ENCODE results near the gene CELF4.

The CELF4 gene

DNA sequence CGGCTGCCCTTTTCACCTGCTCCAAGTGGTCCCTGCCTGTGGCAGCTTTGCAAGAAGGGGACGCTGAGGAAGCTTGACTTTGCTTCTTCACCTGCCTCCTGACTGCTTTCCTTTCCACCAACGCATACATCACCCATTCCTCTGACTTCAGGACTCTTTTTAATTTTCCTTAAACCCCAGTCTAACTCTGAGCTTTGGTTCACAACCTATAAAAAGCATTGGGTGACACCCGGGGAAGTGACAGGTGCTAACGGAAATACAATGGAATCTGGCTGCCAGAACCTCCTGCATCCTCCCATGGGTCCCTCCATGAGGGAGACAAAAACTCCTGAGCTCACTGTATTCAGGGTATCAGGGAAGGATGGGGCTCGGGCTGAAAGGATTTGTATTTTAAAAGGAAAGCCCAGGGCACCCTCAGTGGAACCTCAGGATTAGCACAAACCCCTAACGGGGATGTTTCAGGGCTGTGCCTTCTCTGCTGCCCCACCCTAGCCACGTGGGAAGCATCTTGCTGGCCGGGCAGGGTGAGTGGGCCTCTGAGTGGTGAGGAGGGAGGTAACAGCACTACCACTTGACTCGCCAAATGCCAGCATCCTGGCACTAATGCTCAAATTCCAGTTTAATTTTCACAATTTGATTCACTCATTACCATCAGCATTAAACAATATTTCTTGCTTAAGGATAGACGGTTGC lies 284.8 kb downstream of the CELF4 start:
- DNase-seq (ENCODE audit: low read depth) = no peak

DNA sequence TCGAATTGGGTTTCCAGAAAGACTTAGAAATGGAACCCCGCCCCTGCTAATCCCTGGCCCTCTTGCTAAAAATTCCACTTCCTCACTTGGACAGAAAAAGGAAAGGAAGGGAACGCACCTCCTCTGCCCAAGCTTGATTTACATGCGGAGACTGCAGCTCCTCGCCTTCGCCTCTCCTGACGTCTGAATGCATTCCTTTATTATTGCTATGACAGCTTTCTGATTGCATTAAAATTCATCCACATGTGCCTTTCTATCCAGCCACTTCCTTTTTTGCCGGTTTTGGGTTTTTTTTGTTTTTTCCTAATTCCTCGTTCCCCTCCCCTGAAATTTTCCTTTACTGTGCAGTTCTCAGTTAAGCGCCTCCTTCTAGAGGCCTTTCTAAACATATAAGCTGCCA lies 287.8 kb downstream of the CELF4 start:
- no peak for DNase-seq (ENCODE audit: low read depth)

DNA sequence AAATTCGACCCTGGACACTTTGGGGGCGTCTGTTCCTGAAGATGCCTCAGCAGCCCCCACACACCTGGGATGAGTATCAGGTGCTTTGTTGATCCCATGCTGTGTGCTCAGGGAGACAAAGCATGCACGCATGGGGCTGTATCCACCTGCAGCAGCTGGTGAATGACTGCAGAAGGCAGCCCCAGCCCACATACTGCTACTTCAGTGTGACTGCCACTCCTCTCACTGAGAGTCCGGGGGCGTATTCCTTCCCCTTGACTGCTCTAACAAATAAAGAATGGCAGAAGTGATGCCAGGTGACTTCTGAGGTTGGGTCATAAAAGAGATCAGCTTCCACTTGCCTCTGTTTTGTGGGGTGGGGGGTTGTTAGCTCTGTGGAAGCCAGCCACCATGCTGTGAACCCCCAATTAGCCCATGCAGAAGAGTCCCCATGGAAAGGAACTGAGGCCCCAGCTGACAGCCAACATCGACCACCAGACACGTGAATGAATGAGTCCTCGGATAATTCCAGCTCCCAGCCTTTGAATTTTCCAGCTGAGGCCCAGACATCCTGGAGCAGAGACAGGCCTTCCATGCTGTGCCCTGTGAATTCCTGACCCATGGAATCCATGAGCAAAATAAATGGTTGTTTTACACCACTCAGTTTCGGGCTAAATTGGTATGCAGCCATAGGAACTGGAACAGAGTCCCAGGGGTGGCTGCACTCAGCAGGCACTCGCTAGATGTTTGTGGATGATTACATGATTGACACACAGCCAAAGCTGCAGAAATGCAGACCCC lies 289.3 kb downstream of the CELF4 start:
- no peak for DNase-seq (ENCODE audit: low read depth)

DNA sequence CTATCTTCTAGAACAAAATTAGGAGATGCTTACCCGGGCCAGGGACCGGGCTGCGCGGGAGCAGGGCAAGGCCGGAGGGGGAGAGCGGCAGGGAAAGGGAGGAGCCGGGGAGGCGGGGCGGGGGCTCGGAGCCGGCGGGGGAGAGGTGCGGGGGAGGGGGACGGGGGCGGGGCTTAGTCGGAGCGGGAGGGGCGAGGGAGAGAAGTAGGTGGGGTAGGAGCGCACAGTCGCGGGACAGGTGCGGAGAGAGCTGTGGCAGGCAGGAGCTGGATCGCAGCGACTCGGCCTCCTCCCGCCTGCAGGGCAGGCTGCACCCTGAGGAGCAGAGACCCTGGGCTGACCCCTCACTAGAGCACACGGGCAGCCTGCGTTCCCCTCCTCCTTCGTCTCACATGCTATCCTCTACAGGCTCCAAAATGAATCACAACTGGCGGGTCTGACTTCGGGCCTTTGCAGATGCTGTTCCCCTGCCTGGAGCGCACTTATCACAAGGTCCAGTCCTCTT lies 290.3 kb downstream of the CELF4 start:
- DNase-seq (ENCODE audit: low read depth) = no peak

DNA sequence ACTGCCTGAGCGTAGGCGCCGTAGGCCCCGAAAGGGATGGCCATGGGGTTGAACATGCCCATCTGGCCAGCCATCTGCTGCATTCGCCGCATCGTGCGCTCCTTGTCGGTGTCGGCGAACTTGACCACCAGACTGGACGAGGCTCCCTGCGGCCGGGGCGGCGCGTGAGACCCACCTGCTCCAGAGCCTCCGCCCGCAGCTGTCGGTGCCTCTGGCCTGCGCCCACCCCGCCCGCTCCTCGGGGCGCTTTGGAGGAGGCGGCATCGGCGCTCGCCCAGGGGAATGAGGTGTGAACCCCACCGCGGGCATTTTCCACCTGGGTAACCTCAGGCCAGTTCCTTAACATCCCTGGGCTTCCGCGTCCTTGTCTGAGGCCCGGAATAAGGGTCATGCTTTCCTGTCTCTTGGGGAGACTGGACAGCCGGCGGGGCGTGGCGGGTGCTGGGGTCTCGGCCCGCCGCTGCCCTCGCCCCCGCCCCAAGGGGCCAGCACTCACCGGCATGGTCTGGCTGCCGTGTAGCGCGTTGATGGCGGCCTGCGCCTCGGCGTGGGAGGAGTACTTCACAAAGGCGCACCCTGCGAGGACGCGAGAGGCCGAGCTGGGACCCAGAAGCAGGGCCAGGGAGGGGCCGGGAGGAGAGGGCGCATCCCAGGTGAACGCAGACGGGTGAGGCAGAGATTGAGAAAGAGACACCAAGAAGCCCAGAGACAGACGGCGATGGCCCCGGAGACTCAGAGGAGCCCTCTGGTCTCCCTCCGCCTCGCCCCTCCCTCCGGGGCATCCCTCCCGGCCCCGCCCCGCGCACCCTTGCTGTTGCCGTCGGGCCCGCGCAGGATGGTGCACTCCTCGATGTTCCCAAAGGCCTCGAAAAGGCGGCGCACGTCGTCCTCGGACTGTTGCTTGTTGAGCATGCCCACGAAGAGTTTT lies 291.0 kb downstream of the CELF4 start:
- no peak for DNase-seq (ENCODE audit: low read depth)

DNA sequence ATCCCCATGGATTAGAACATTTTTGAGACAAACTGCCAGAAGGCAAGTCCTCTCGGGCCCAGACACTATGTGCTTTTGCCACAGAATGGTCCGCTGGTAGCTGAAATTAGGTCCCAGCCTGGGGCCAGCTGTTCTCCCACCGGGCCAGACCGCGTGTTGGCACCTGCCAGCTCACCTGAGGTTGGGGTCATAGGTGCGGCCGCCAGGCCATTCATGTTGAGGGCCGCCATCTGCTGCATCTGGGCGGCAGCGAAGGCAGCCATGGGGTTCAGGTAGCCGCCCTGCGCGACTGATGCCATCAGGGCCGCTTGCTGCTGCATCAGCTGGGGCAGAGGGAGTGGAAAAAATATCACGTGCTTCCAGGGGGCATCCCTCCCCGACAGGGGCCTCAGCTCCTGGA lies 292.8 kb downstream of the CELF4 start:
- DNase-seq (ENCODE audit: low read depth) = no peak

DNA sequence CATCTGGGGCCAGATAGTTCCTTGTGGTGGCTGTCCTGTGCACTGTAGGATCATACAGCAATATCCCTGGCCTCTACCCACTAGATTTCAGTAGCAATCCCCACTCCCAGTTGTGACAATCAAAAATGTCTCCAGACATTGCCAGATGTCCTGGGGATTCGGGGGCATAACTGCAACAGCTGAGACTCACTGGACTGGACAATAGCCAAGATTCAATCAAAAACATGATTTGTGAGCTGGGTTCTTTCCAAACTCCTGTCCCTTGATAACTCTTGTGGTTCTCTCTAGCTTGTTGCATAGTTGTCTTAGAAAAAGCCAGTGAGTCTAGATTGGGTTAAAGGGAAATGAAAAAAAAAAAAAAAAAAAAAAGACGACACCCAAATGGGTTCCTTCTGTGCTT lies 293.4 kb downstream of the CELF4 start:
- no peak for DNase-seq (ENCODE audit: low read depth)

DNA sequence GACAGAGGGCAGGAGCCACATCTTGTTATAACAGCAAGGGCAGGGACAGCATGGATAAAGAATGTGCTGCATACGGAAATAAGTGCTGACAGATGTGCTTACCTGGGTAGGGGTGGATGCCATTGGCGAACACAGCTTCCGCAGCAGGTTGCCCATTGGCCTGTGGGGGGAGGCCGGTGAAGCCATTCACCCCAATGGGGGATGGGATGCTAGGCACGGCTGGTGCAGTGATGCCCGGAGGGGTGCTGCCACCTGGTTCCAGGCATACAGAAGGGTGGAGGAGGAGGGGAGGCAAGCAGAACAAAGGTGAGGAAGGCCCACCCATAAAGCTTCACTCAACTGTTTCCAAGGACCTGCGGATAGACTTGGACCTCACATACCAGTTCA lies 294.9 kb downstream of the CELF4 start:
- no peak for DNase-seq (ENCODE audit: low read depth)

DNA sequence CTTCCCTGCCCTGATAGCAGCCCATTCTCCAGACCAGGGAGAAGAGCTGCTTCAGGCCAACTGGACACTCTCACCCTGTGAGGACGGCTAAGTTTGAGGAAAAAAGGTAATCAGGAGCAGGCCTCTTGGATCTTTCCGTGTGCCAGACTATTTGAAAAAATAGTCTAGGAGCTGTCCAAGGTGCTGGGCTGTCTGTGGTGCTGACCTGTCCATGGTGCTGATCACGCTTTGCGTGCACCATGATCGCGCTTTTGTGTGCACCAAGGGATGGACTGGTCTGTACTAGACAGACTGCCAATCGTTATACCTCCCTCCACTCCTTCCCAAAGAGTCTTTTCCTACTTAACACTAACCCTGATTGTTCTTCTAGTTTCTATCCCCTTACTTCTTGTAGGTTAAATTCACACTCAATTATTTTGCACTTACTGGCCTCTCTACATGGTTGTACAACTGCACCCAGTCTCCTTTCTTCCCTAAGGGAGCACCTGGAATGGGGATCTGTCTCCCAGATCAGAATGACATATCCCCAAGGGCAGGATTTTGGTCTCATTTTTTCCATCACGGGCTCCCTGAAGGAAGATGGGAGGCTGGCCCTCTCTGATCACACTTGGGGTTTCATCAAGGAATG lies 295.4 kb downstream of the CELF4 start:
- DNase-seq (ENCODE audit: low read depth) = no peak

DNA sequence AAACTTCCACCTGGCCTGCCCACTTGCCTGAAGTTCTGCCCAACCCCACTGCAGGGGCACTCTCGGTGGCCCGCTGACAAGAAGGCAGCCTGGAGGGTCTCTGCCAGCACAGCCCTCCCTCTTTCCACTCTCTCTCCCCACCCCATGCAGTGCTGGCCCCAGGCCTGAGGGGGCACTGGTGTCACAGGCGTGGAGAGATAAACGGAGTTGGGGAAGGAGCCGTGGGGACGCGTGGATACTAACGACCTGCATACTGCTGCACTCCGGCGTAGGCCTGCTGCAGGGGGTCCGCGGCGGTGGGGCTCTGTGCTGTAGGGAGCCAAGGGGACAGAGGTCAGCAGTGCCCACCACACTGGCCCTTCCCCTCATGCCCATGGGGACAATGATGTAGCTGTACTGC lies 299.3 kb downstream of the CELF4 start:
- DNase-seq (ENCODE audit: low read depth) = no peak

DNA sequence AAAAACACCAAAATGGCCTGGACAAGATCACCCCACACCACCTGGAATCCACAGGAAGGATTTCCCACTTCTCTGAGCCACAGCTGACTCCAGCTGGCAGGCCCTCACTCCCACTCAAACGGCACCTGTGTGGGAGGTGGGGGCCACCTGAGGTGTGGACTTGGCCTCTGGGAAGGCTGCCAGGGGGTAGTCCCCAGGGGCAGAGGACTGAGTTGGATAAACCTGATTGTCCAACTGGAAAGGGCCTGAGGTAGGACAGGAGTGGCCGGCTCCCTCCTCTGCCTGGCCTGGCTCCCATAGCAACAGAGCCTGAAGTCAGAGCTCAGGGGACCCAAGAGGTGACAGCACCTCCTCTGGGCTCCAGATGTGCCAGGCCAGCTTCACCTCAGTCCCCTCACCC lies 300.2 kb downstream of the CELF4 start:
- no peak for DNase-seq (ENCODE audit: low read depth)

DNA sequence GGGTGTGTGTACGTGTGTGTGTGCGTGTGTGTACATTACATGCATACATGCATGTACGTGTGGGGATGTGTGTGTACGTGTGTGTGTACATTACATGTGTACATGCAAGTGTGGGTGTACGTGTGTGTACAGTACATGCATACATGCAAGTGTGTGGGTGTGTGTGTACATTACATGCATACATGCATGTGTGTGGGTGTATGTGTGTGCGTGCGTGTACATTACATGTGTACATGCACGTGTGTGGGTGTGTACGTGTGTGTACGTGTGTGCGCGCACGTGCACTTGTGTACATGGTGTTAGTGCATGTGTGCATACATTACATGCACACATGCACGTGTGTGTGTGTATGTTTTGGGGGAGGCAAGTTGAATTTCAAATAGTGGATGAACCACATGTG lies 300.6 kb downstream of the CELF4 start:
- no peak for DNase-seq (ENCODE audit: low read depth)

DNA sequence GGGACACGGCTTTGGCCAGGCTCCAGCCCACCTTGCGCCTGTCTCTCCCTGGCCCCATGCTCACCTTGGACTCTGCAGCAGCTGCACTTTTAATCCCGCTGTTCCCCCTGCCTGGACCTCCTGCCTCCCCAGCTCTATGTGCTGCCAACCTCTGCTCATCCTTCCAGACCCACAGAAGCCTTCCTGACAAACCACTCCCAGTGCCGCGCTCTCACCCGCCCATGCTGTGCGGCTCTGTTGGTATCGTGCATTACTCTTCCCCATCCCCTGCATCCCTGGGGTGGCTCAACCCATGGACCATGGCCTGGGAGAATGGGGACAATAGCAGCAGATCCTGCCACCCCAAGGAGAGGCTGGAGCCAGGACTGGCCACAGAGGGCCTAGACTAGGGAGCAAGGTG lies 303.6 kb downstream of the CELF4 start:
- no peak for DNase-seq (ENCODE audit: low read depth)

DNA sequence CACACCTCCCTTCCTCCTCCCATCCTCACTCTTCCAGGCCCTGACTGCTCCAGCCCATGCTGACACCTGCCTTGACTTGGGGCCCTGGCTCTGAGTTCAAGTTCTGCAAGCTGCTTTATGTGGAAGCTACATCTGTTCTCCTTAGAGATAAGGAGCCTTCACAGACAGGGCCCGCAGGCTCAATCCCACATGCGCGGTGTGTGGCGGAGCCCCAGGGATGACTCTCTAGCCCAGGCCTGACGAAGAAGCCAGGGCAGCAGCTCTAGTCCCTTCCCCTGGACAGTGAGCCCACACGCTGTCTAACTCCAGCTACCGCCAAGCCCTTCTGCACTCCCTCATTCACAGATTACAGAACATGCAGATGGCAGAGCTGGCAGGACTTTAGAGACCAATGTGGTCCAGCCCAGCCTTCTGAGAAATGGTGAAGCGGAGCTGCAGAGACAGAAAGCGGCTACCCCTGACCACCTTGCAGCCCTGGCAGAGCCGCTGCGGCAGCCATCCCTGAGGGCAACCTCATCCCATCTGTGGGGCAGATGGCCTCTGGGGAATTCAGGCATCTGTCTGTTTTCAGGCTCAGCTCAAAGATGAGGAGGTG lies 304.3 kb downstream of the CELF4 start:
- no peak for DNase-seq (ENCODE audit: low read depth)

DNA sequence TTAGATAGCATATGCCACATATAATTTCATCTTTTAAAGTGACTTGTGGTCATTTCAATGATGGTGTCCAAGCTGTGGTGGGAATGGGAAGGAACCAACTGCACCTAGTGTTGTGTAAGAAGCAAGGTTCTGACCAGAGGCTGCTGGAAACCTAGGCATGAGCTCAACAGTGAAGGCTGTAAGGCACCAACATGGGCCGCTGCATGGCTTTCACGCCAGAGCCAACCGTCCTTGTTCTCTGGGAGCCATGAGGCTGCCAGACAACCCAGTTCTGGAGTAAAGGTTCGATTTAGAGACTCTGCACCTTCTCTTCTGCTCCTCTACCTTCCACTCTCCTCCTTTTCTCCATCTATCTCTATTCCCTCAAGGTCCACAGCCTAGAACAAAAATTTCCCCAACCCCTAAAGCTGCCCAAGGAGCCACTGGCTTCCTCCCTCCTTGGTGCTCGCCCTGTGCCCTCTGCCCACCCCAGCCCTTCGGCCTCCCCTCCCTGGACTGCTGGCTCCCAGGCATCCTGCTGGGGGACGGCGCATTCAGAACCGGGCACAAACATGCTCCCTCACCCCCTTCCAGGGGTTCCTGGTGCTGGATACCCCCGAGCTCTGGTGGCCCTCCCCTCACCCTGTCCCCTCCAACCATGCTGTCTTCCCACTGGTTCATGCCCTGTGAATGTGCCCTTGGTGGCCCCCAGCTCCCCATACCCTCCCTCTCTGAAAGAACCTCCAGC lies 305.1 kb downstream of the CELF4 start:
- DNase-seq (ENCODE audit: low read depth) = no peak

DNA sequence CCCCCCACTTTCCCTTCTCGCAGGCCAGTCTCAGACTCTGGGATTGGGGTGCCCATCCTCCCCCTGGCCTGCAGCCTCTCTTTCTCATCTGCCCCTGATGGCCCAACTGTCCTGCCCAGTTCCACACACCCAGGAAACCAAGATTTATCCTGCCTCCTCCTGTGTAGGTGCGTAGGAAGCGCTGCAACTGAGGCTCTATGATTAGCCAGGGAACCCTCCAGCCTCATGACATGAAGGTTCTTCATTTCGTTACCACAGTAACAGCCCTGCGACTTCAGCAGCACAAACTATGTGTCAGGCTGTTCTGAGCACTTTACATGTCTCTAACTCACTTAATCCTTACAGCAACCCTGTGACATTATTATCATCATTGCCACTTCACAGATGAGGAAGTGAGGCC lies 305.9 kb downstream of the CELF4 start:
- DNase-seq (ENCODE audit: low read depth) = no peak

DNA sequence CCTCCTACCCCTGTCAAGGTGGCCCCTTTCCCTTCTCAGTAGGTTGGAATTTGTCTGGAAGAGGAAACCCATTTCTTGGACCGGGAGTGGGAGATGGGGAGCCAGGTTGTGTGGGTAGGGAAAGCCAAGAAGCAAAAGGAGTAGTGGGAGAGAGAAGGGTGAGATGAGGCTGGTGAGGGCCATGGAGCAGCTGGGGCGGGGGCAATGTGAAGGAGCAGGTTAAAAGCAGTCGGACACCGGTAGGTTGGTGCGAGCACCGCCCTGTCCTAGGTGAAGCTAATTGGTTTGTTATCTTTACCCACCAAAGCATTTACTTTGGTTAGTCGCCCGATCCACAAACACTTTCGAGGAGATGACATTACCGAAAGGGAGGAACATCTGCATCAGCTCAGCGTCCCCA lies 306.8 kb downstream of the CELF4 start:
- DNase-seq (ENCODE audit: low read depth) = no peak

DNA sequence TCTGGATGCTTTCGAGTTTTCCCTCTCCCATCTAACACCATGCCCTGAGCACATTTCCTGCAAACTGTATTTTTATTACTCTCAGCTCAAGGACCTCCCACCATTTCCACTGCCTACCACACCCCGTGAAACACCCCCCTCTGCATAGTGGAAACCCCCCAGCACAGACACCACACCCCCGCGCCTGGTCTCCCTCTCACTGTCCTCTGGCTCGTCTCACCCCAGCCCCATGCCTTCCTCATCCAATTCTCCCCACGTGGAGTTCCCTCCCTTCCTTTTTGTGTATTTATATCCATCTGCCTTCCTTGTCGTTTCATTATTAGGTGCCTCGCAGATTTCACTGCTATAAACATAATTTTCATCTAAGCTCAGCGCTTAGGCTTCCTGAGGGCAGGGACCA lies 307.5 kb downstream of the CELF4 start:
- DNase-seq (ENCODE audit: low read depth) = no peak

DNA sequence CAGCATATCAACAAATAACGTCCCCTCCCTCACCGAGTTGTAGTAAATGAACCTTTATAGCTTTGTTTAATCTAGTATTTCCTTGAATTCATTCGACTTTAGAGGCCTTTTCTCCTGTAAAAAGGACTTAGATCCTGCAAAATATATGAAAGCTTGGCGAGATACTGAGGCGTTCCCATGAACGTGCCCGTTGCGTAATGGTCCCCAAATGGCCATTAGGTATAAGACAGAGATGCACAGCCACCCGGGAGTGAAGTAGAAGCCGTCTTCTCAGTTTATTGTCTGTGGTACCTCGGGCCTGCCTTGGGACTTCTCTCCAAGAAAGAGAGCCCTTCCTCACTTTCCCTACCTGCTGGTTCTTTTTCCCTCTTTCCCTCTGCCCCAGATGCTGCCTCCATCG lies 310.6 kb downstream of the CELF4 start:
- no peak for DNase-seq (ENCODE audit: low read depth)

DNA sequence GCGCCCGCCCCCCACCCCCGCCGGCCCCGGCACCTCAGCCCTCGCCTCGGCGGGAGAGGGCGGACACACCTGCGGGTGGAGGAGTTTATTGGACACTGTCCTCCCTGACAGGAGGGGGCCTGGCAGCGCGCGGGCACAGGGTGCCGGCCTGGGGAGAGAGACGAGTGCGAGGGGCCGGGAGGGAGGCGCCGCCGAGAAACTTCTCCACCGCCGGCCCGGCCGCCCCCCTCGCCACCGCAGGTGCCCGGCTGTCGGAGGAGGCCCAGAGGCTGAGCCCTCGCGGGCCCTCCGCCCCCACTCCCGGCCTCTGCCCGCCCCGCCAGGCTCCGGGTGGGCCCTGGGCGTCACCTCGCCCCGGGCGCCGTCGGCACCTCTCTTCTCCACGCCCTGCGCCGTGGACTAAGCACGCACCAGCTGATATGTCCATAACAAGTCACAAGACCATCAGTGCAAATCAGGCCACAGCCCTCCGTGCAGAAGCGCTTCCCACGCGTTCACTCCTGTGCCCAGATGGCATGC lies 311.3 kb downstream of the CELF4 start:
- no peak for DNase-seq (ENCODE audit: low read depth)

Data from stimulated activated CD8-positive, alpha-beta memory T cell treated with anti-CD3 and anti-CD28 coated beads, Interleukin-7, amount 100 ng/mL, for 24 hours (primary cell).